Measurements from ENCODE around the gene ING1.
A peak's percentile ranks its signal among the peaks of the same experiment; 100 is the strongest.
"Not testable (repeated sequence)": the region's sequence is repeated elsewhere in the genome, so short reads cannot be mapped to it uniquely, and the experiment has no call there.

The ING1 gene

DNA sequence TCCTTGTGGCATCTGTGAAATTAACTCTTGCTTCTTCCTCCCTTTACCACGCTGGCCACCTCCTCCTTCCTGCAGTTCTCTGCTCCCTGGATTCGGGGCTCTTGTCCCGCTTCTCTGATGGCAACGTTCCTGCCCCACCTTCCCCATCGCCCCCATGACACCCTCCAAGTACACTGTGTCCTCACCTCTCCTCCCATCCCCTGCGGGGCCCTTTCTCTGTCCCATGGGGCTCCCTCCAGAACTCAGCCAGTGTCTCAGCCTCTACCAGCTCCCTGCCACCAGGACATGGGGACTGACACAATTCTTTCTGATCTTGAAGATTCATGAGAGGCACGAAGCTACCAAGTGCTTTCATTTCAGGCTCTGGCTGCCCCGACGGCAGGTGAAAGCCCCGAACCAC is 16.7 kb upstream of the ING1 start:
- no peak for DNase-seq

DNA sequence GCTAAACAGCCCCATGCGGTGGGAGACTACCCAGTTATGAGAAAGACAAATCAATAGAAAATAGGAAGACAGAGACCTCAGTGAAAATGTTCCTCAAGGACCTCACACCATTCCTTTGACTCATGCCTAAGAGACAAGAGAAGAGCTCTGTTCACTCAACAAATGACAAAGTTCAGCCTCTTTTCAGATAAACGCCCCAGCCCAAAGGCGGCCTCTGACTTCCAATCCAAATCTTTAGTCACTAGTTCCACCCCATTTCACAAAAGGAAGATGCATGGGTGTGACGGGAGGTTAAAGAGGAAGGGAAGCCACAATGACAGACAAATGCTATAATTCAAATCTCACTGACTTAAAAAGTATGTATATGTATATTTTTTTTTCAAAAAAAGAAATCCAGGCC is 15.7 kb upstream of the ING1 start:
- no peak for DNase-seq

DNA sequence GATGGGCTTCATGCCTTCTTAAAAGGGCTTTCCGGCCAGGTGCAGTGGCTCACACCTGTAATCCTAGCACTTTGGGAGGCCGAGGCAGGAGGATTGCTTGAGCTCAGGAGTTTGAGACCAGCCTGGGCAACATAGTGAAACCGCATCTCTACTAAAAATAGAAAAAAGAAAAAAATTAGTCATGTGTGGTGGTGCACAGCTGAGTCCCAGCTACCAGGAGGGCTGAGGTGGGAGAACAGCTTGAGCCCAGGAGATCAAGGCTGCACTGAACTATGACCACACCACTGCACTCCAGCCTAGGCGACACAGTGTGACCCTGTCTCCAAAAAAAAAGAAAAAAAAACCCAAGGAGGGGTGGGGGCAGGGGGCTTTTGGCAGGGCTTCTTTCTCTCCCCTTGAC is 14.8 kb upstream of the ING1 start:
- DNase-seq = no peak

DNA sequence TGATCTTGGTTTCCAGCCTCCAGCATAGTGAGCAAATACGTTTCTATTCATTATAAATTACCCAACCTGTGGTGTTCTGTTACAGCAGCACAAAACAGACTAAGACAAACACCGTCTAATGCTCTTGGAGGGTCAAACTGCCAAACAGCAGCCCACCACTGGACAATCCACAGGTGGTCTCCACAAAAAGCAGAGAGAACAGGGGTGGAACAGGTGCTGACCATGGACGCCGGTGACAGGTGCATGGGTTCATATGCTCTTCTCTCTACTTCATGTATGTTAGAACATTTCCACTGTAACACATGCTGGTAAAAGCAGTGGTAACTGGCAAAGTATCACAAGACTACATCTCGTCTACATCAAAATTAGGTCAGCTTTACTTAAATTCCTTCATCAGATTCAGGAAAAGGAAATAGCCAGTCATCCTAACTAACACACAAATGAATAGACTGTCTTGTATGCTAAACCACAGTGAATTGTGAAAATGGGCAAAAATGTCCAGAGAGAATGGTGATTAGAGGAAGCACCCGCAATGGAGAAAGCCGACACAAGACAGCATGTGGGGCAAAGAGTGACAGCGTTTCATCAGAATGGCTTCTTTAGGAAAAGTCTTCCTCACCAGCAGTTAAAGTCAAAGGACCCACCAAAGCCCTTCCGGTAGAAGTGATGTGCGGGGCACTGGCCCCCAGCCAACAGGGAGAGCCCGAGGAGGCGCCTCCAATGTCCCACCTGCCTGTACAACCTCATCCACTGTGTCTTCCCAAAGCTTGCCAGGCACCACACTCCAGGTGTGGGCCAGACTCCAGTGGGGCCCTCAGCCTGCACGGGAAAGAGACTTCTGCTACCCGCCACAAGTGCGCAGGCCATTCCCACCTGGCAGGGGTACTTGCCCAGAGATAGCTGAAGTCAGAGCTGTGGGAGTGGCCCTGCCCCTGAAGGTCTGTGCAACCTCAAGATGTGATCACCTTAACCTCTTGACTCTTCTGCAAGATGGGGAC is 14.1 kb upstream of the ING1 start:
- DNase-seq = no peak

DNA sequence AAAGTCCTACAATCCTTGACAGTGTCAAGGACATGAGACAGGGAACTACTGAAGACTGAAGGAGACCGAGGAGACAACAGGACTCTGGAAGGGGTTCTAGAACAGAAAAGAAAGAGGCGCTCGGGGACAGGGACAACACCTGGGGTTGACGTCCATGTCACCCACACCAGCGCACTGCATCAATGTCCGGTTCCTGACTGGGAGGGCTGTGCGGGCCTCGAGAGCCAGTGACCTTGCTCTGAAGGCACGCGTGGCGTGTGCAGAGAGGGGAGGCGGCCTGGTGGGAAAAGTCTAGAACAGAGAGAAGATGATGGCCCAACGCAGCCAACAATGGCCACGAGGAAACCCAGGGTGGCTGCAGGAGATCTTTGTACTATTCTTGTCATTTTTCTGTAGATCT is 13.3 kb upstream of the ING1 start:
- no peak for DNase-seq

DNA sequence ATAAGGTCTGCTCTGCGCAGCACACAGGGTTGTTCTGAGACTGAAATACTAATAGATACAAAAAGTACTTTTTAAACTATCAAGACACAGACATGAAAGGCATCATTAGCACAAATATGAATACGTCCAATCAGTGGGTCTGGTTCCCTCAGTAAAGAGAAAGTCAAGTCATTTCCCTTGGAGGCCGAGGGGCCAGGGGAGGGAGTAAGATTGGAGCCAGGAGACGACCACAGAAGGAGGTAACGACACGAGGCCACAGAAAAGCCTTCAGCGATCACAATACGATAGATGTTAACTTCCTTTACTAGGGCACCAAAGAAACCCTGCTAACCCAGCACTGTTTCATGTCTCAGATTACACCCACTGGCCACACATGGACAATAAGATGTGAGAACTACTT is 12.9 kb upstream of the ING1 start:
- DNase-seq = no peak

DNA sequence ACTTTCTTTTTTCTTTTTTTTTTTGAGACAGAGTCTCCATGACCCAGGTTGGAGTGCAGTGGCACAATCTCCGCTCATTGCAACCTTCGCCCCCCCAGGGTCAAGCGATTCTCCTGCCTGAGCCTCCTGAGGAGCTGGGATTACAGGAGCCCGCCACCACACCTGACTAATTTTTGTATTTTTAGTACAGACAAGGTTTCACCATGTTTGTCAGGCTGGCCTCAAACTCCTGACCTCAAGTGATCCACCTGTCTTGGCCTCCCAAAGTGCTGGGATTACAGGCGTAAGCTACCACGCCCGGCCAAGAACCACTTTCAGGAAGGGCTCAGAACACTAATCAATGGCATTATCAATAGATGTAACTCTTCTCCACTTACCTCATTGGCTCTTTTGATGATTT is 12.4 kb upstream of the ING1 start:
- not testable (repeated sequence) for DNase-seq

- DNase-seq = no peak
Measured at GRCh38 chr13:110702089-110702488, 11.4 kb upstream of the ING1 start.

GRCh38 chr13:110702591-110703526 is 10.6 kb upstream of the ING1 start:
- DNase-seq = no peak

- DNase-seq = no peak
Measured at GRCh38 chr13:110705356-110705825, 8.1 kb upstream of the ING1 start.

- peak; percentile 84 to 93 (median 91) for DNase-seq
Measured at GRCh38 chr13:110705826-110706569, 7.5 kb upstream of the ING1 start, which contains the start of gene CARS2. TSS of gene CARS2 (minus strand) at chr13:110706116. CDS start at chr13:110706093, 23 bp downstream.

DNA sequence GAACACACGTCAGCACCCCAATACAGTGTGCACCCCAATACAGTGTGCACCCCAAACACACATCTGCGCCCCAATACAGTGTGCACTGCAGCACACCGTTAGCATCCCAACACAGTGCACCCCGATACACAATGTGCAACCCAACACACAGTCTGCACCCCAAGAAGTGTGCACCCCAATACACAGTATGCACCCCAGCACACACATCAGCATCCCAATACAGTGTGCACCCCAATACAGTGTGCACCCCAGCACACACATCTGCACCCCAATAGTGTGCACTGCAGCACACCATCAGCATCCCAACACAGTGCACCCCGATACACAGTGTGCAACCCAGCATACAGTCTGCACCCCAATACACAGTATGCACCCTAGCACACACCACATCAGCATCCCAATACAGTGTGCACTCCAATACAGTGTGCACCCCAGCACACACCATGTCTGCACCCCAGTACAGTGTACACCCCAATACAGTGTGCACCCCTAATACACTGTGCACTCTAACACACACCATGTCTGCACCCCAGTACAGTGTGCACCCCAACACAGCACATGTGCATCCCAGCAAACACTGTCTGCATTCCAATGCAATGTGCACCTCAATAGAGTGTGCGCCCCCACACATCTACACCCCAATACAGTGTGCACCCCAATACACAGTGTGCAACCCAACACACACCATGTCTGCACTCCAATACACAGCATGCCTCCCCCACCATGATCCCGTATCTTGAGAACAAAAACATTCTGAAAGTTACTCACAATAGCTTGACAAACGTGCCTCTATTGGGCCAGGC is 6.7 kb upstream of the ING1 start:
- no peak for DNase-seq

- peak; percentile 82 to 98 (median 90) for DNase-seq
Measured at GRCh38 chr13:110712081-110712848, 1.2 kb upstream of the ING1 start.

- DNase-seq = peak; percentile 94 to 100 (median 98)
Measured at GRCh38 chr13:110712849-110713641, 455 bp upstream of the ING1 start.

- DNase-seq = peak; percentile 67 to 82 (median 73)
Measured at GRCh38 chr13:110713981-110714796, 689 bp downstream of the ING1 start.

GRCh38 chr13:110714797-110715394 is 1.4 kb downstream of the ING1 start:
- peak in 5 of 6 experiments; percentile 58 to 79 (median 67) for DNase-seq

- DNase-seq = peak; percentile 96 to 99 (median 97)
Measured at GRCh38 chr13:110715395-110716246, 2.1 kb downstream of the ING1 start.

DNA sequence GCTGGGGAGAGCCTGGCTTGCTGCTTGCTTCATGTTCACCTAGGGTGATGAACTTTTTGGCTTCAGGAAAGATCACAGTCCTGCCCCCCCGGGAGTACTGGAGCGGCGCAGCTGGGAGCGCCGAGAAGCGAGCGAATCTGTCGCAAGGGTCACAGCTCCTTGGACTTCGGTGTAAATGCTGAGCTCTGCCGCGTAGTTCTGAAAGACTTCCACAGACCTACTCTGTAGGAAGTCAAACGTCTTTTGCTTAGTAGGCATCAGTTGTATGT is 2.7 kb downstream of the ING1 start:
- DNase-seq = no peak
